CD4-positive, alpha-beta T cell treated with Interferon alpha-2 for 1 hour (primary cell): ENCODE measurements around the gene TRIM52.
A peak's percentile ranks its signal among the peaks of the same experiment; 100 is the strongest.
"Not testable (repeated sequence)": the region's sequence is repeated elsewhere in the genome, so short reads cannot be mapped to it uniquely, and the experiment has no call there.

ENCODE experiments used
- DNase-seq, 2 donors: peaks; one replicate each; pipeline ENCODE4 v3.0.0-alpha.2; 2020 to 2022

Gene TRIM52

DNA sequence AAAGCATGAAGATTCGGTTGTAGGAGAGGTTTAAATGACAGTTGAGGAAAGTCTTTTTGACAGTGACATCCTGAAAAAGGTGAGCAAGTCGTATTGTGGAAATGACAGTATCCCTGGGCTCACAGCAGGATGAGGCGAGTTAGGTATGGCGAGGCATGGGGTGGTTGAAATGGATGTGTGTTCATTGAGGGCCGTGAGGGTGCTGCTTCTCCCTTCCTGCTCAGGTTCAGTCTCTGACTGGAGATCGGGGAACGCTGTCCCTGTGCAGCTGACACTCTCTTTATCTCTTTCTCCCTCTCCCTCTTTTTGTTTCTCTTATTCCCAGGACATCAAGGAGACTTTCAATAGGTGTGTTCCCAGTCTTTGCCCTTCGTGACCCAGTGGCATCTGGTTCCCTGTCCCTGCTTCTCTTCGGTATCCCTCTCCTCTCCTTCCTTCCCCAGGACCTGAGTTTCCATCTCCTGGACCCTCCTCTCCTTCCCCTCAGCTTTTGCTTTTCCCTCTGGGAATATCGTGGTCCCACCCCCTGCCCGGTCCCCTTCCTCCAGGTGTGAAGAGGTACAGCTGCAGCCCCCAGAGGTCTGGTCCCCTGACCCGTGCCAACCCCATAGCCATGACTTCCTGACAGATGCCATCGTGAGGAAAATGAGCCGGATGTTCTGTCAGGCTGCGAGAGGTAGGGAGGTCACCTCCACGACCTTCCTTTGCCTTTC, 27.7 kb downstream of the TRIM52 start:
- no peak for DNase-seq

- DNase-seq = no peak
Measured at GRCh38 chr5:181232593-181232992, 28.4 kb downstream of the TRIM52 start.

DNA sequence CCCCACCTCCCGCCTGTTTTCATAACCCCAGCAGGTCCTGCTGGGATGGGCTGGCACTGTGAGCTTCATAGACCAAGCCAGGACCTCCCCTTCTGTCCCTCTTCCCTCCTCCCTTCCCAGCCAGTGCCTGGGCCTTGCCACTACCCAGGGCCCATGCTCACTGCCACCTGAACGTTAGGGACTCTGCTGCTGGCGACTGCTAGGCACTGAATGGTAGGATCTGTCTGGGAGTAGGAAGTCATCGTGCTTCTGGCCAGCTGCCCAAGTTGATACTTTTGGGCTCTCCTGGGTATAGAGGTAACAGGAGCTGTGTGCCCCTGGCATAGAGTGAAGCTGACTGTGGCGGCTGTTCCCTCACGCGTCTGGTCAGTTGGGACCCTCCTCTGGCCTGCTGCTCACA, 29.5 kb downstream of the TRIM52 start:
- DNase-seq = no peak

- no peak for DNase-seq
Measured at GRCh38 chr5:181230551-181230950, 30.4 kb downstream of the TRIM52 start.

GRCh38 chr5:181229996-181230395, 30.9 kb downstream of the TRIM52 start:
- DNase-seq = no peak

DNA sequence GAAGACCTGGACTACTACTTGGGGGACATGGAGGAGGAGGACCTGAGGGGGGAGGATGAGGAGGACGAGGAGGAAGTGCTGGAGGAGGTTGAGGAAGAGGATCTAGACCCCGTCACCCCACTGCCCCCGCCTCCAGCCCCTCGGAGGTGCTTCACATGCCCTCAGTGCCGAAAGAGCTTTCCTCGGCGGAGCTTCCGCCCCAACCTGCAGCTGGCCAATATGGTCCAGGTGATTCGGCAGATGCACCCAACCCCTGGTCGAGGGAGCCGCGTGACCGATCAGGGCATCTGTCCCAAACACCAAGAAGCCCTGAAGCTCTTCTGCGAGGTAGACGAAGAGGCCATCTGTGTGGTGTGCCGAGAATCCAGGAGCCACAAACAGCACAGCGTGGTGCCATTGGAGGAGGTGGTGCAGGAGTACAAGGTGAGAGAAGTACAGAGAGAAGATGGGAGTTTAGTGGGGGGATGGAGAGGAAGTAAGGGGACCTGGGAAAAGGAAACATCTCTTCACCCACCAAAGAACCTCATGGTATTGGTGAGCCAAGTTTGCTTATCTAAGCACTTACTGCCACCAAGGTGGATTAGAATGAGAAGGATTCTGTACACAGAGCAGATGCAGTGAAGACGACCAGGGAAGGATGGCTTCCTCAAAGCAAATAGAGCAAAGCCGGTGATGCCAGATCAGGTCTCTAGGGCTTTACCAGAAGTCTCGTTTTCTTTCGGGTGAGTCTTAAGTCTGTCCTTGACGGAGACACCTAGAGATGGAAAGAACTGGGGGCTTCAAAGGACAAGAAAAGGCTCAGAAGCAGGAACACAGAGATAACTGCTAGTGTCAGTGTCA, 36.3 kb downstream of the TRIM52 start:
- peak in 1 of 2 donors; percentile 56 for DNase-seq

DNA sequence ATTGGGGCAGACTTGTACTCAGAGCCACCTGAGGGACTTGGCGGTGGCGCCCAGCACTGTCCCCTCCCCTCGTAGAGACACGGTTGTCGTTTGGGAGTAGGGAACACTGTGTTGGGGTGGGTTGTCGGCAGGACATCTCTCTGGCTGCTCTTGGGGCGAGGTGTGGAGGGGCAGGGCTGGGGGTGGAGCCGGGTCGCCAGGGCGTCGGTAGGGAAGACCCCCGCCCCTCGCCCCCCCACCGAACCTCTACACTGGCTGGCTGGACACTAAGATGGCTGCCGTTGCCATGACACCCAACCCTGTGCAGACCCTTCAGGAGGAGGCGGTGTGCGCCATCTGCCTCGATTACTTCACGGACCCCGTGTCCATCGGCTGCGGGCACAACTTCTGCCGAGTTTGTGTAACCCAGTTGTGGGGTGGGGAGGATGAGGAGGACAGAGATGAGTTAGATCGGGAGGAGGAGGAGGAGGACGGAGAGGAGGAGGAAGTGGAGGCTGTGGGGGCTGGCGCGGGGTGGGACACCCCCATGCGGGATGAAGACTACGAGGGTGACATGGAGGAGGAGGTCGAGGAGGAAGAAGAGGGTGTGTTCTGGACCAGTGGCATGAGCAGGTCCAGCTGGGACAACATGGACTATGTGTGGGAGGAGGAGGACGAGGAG, 37.1 kb downstream of the TRIM52 start:
- peak in 1 of 2 donors; percentile 62 for DNase-seq

DNA sequence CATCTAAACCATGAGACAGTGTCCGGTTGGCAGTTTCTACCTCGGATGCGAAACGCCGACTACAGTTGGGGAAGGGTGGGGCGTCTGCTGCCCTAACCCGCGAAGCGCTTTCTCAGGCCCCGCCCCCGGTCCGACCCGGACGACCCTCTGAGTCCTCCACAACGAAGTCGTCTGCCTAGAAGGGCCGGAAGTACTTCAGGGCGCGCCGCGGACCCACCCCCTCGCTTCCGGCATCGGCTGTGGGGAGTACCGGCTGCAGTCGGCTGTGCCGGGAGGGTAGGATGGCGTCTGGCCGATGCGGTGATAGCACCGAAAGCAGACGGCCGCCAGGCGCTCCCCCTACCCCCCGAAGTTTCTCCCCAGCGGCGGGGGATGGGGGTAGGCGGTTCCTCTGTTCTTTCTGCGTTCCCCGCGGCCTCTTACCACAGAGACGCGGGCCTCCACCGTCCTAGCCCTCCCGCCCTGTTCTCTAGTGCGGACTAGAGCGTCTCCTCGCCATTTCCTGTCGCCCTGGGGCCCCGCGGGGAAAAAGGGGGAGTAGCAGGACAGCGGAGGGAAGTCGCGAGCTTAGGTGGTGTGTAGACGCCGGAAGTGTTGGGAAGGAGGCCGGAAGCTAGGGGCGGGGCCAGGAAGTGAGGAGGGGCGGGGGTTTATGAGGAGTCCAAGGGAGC, 37.8 kb downstream of the TRIM52 start, which contains the start of gene TRIM41:
TRIM41 (plus strand) TSS at position 224 of the 671 bp plus-strand sequence. CDS start 719 bp downstream, outside the sequence.
- peak; percentile 98 to 99 for DNase-seq

DNA sequence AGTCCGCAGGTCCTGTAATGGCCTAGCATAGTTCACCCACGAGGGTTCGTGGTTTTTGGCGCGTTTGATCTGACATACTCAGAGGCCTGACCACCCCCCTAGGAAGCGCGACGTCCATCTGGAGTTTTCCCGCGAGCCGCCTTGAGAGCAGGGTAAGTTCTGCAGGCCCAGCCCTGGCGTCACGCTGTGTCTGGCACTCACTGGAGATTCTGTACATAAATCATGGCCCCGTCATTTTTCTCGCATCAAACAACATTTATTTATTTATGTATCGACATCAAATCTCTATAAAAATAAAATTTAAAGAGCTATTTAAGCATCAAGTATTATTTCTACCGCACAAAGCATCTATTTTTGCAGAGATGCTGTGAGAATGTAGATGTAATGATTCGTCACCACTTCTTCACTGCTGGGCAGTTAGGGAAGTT, 38.3 kb downstream of the TRIM52 start:
- DNase-seq = no peak

GRCh38 chr5:181221792-181222629, 38.9 kb downstream of the TRIM52 start:
- peak; percentile 95 to 97 for DNase-seq

GRCh38 chr5:181221105-181221791, 39.7 kb downstream of the TRIM52 start:
- peak; percentile 62 to 75 for DNase-seq

DNA sequence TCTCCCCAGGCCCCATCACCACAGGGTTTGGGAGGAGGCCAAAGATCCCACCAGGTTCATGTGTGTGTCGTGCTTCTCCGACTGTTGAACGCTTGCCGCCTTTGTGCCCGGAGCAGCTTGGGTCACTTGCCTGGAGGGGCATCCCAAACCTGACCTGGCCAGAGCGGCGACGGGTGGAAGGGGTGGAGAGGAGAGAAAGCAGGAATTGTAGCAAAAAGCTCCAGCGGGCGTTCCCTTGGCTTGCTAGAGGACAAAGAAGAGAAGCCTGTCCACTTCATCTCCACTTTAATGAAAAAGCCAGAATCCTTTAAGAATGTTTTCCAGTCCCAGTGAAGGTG, 40.8 kb downstream of the TRIM52 start:
- no peak for DNase-seq

DNA sequence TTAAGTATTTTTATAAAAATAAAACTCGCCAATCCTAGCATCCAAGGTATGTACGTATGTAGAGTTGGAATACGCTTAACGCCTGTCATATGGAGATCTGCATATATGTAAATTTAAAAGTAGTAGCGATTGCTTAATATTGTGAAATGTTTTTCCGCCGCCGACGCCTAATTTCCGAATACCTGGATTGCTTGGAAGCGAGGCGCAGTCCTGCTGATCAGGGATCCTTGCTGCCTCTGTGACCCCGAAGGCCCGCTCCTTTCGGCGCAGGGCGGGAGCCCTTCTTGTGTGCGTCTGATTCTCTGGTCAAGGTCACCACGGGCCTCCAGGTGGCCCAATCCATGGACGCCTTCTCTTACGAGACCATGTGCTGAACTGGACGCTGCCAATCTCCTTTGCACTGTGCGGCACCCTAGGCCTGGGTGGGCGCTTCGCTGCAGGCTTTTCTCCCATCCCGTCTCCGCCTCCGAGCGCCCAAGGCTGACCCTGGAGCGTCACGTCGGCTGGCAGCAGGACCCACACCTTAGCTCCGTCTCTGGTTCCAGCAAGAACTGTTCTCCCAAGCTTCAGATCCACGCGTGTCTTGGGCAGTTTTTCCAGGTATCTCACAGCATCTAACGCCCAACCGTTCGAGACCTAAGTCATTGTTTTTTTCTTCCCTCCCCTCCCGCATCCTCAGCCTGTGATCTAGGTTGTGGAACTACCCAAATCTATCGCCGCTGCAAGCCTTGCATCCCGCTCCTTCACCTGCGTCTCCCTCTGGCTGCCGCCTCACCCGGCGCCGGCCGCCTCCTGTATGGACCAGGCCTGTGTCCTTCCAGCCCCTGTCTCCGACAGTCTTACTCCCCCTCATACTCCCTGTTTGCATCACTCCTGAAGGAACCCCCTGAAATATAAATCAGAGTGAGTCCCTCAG, 41.4 kb downstream of the TRIM52 start:
- DNase-seq = no peak

DNA sequence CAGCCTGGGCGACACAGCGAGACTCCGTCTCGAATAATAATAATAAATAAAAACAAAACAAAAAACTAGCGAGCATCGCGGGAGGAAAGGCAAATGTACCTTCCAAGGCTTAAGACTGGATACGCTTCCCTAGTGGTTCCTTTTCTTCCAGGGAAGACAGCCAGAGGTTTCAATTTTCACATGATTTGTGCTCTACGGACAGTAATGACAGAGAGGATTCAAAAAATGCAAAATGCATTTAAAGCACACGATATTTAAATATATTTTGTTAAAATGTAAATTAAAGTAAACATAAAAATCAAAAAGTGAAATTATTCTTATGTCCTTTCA, 42.2 kb downstream of the TRIM52 start:
- DNase-seq = no peak

GRCh38 chr5:181217803-181218062, 43.2 kb downstream of the TRIM52 start:
- peak; percentile 36 to 64 for DNase-seq

DNA sequence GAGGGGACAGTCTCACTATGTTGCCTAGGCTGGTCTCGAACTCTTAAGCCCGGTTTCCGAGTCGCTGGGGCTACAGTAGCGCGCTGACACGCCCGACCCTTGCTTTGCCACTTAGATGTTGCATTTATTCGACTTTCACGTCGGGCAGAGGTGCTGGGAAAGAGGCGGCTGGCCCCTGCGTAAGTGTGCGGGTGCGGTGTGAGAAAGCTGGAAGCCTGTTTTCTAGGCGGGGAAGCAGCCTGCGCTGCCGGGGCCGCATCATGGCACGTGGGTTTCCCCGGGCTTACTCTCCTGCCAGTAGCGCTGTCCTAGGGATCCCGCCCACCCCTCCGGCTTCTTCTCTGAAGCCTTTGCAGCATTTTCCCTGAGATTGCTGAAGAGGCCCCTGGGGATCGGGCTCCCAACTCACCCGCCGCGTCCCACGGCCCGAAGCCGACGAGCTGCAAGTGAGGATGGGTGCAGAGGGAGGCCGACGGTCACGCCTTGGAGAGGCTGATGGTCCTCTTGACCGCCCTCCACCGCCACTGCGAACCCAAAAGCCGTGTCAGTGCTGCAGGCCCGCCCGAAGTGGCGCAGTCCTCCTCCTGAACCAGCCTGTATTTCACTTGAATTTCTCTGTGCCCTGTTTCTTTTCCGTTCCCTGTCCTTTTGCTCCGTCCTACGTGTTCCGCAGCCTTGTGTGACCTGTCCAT, 43.7 kb downstream of the TRIM52 start:
- DNase-seq = peak; percentile 72 to 77

GRCh38 chr5:181215997-181216989, 44.6 kb downstream of the TRIM52 start:
- DNase-seq = peak; percentile 25 to 56

DNA sequence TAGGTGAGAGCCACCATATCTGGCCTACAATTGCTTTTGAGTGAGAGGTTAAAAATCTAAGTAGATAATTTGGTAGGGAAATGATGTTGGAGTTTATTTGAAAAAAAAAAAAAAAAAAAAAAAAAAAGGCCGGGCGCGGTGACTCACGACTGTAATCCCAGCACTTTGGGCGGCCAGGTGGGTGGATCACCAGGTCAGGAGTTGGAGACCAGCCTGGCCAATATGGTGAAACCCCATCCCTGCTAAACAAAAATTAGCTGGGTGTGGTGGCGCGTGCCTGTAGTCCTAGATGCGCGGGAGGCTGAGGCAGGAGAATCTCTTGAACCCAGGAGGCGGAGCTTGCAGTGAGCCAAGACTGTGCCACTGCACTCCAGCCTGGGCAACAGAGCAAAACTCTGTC, 46.7 kb downstream of the TRIM52 start:
- not testable (repeated sequence) for DNase-seq

DNA sequence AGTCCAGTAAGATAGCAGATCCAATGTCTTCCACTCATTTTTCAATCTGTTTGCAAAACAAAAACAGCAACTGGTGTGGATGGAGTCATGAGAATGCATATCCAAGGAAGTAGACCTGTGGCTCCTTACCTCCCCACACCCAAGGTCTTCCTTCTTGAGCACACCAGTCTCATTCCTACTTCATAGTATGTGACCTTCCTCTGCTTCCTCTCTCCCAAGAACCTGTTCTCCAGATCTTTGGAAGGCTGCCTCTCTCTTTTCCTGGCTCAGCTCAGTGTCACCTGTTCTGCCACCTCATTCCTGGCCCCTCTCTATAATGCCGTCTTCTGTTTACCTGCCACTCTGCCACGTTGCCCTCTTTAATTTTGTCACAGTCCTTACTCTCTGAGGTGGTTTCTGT, 48.0 kb downstream of the TRIM52 start:
- DNase-seq = no peak
